Prostate gland (tissue), 1 donor: ENCODE measurements around the gene TMEM59L.

Experiments used
- POLR2A ChIP-seq: fragments of 450-650 bp; IDR thresholded peaks from one replicate; pipeline ENCODE4 v1.6.1; 2016; ENCODE audit warnings: antibody characterized with exemption, mild to moderate bottlenecking
- POLR2AphosphoS5 ChIP-seq: sonication (generic); formaldehyde crosslinking; IDR thresholded peaks from one replicate; pipeline ENCODE4 v1.6.1; 2017; ENCODE audit warnings: antibody characterized with exemption

DNA sequence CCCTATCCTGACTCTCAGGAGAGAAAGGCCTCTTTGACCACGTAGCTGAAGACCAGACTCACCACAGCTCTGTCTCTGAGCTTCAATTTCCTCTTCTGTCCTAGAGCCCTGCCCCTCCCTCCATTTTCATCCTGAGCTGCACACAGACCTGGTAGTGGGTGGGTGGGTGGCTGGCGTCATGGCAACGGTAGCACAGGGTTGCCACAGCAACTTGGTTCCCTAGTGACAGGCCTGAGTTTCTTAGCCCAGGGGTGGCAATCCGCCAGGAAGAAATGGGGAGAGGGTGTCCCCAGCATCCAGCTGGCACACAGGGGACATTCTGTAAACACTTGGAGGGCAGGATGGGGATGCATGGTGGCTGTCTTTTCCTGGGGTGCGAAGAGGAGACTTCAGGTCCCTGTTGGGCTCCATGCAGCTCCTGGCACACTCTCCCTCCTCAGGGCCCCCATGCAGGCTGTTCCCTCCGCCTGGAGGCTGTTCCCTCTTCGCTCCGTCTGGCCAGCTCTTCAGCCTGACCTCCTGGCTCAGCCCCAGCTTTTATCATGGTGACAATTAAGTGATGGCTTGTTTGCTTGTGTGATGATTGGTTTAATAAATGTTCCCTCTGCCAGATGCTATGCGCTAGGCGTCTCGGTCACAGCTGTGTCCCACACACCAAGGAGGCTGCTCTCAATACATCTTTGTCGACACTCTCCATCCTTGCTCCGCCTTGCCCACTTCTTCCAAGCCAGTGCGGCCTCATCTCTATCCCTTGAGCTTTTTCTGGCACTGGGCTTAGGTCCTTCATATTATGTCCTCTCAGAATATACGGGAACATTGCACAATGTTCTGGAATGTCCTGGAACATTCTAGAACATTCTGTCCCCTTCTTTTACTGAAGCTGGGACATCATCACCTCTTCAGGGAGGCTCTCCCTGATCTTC lies 16.8 kb downstream of the TMEM59L start:
- TF ChIP-seq POLR2AphosphoS5 = peak; percentile 90
- TF ChIP-seq POLR2A = no peak
